ENCODE results near the gene SLC6A7. TPM values are rescaled to one million over a fixed set of nuclear protein-coding genes. Genes with fewer than 3 reads are reported as not detected.

Gene SLC6A7
- total RNA-seq, 2 experiments from 2014 or later = not detected

- no peak for DNase-seq
- CTCF ChIA-PET = interaction anchor here (1.0 to 1.6 kb wide), 3 partner anchors 9 to 50 kb away, joined by 3 to 8 read pairs (median 4); no protein-coding TSS in a partner anchor
- Mint-ChIP-seq H3K9me3 (ENCODE audit: low read depth) (no peaks in the 10 kb centered on the region), H3K36me3 (no peaks in the 10 kb centered on the region), H3K4me3 (no peak overlapping the region), H3K27me3 (peaks cover 63% of the 10 kb centered on the region), H3K27ac (no peak overlapping the region), H3K4me1 (no peaks in the 10 kb centered on the region)
- no peak for ATAC-seq
Measured at GRCh38 chr5:150167908-150168307, 22.0 kb upstream of the SLC6A7 start.

GRCh38 chr5:150168864-150169263 is 21.0 kb upstream of the SLC6A7 start:
- Mint-ChIP-seq H3K27me3 (peaks cover 72% of the 10 kb centered on the region), H3K4me3 (no peak overlapping the region), H3K36me3 (no peaks in the 10 kb centered on the region), H3K9me3 (ENCODE audit: low read depth) (no peaks in the 10 kb centered on the region), H3K27ac (no peak overlapping the region), H3K4me1 (no peaks in the 10 kb centered on the region)
- CTCF ChIA-PET = interaction anchor here (1.0 to 1.6 kb wide), 3 partner anchors 9 to 50 kb away, joined by 3 to 8 read pairs (median 4); no protein-coding TSS in a partner anchor
- ATAC-seq = no peak
- no peak for DNase-seq

- DNase-seq (no peak), ATAC-seq (no peak)
- Mint-ChIP-seq H3K27me3 (peaks cover 62% of the 10 kb centered on the region), H3K4me3 (no peak overlapping the region), H3K36me3 (no peaks in the 10 kb centered on the region), H3K9me3 (ENCODE audit: low read depth) (no peaks in the 10 kb centered on the region), H3K4me1 (no peaks in the 10 kb centered on the region), H3K27ac (no peak overlapping the region)
- CTCF ChIA-PET = interaction anchor here (1.0 to 3.8 kb wide), 4 partner anchors 8 to 42 kb away, joined by 3 to 18 read pairs (median 6); no protein-coding TSS in a partner anchor
Measured at GRCh38 chr5:150172145-150172544, 17.7 kb upstream of the SLC6A7 start.

GRCh38 chr5:150172556-150172955 is 17.3 kb upstream of the SLC6A7 start:
- CTCF ChIA-PET = interaction anchor here (0.6 to 3.8 kb wide), 5 partner anchors 8 to 260 kb away, joined by 3 to 18 read pairs (median 4); no protein-coding TSS in a partner anchor
- Mint-ChIP-seq H3K4me1 (no peaks in the 10 kb centered on the region), H3K9me3 (ENCODE audit: low read depth) (no peaks in the 10 kb centered on the region), H3K36me3 (no peaks in the 10 kb centered on the region), H3K27ac (no peak overlapping the region), H3K4me3 (no peak overlapping the region), H3K27me3 (peaks cover 60% of the 10 kb centered on the region)
- no peak for DNase-seq
- no peak for ATAC-seq

- peaks cover 54% of the 10 kb centered on the region for H3K27me3 Mint-ChIP-seq
- no peak overlapping the region for H3K27ac Mint-ChIP-seq
- no peaks in the 10 kb centered on the region for H3K36me3 Mint-ChIP-seq
- CTCF ChIA-PET = interaction anchor here (0.6 to 3.8 kb wide), 6 partner anchors 9 to 263 kb away, joined by 3 to 18 read pairs (median 4); partner anchors contain the start of gene PDGFRB
- DNase-seq (no peak), ATAC-seq (no peak)
- H3K4me3 Mint-ChIP-seq = no peak overlapping the region
- H3K4me1 Mint-ChIP-seq = no peaks in the 10 kb centered on the region
- H3K9me3 Mint-ChIP-seq (ENCODE audit: low read depth) = no peaks in the 10 kb centered on the region
Measured at GRCh38 chr5:150173161-150173560, 16.7 kb upstream of the SLC6A7 start.

- CTCF ChIA-PET = interaction anchor here (0.6 to 3.8 kb wide), 8 partner anchors 9 to 674 kb away, joined by 3 to 33 read pairs (median 6); partner anchors contain the start of gene PDGFRB
- Mint-ChIP-seq H3K4me3 (no peak overlapping the region), H3K27ac (no peak overlapping the region), H3K36me3 (no peaks in the 10 kb centered on the region), H3K27me3 (peaks cover 48% of the 10 kb centered on the region), H3K4me1 (no peaks in the 10 kb centered on the region), H3K9me3 (ENCODE audit: low read depth) (no peaks in the 10 kb centered on the region)
- DNase-seq = no peak
- no peak for ATAC-seq
Measured at GRCh38 chr5:150174285-150174684, 15.6 kb upstream of the SLC6A7 start.

GRCh38 chr5:150175076-150175475 is 14.8 kb upstream of the SLC6A7 start:
- CTCF ChIA-PET = interaction anchor here (0.8 to 3.2 kb wide), 13 partner anchors 10 to 176 kb away, joined by 3 to 33 read pairs (median 3); partner anchors contain the start of gene PDGFRB
- Mint-ChIP-seq H3K4me3 (no peak overlapping the region), H3K27me3 (peaks cover 40% of the 10 kb centered on the region), H3K4me1 (no peaks in the 10 kb centered on the region), H3K9me3 (ENCODE audit: low read depth) (no peaks in the 10 kb centered on the region), H3K36me3 (no peaks in the 10 kb centered on the region), H3K27ac (no peak overlapping the region)
- DNase-seq = no peak
- ATAC-seq = no peak

GRCh38 chr5:150175536-150175935 is 14.3 kb upstream of the SLC6A7 start:
- Mint-ChIP-seq H3K27ac (no peak overlapping the region), H3K4me3 (no peak overlapping the region), H3K9me3 (ENCODE audit: low read depth) (no peaks in the 10 kb centered on the region), H3K27me3 (peaks cover 35% of the 10 kb centered on the region), H3K4me1 (no peaks in the 10 kb centered on the region), H3K36me3 (no peaks in the 10 kb centered on the region)
- DNase-seq (no peak), ATAC-seq (peak; percentile 61)
- CTCF ChIA-PET = interaction anchor here (0.6 to 3.2 kb wide), 17 partner anchors 10 to 176 kb away, joined by 3 to 33 read pairs (median 3); partner anchors contain the start of gene PDGFRB

- Mint-ChIP-seq H3K9me3 (ENCODE audit: low read depth) (no peaks in the 10 kb centered on the region), H3K36me3 (no peaks in the 10 kb centered on the region), H3K4me3 (no peak overlapping the region), H3K27me3 (peaks cover 32% of the 10 kb centered on the region), H3K27ac (no peak overlapping the region), H3K4me1 (no peaks in the 10 kb centered on the region)
- CTCF ChIA-PET = interaction anchor here (1.0 to 3.2 kb wide), 10 partner anchors 8 to 58 kb away, joined by 3 to 33 read pairs (median 4); partner anchors contain the start of gene PDGFRB
- ATAC-seq (no peak), DNase-seq (no peak)
Measured at GRCh38 chr5:150176745-150177477, 13.0 kb upstream of the SLC6A7 start.

- CTCF ChIA-PET = interaction anchor here (1.1 to 3.1 kb wide), 4 partner anchors 9 to 40 kb away, joined by 3 to 20 read pairs (median 6); partner anchors contain the start of gene PDGFRB
- Mint-ChIP-seq H3K4me3 (no peak overlapping the region), H3K36me3 (no peaks in the 10 kb centered on the region), H3K9me3 (ENCODE audit: low read depth) (no peaks in the 10 kb centered on the region), H3K27me3 (peaks cover 34% of the 10 kb centered on the region), H3K4me1 (no peaks in the 10 kb centered on the region), H3K27ac (no peak overlapping the region)
- no peak for DNase-seq
- ATAC-seq = no peak
Measured at GRCh38 chr5:150177721-150178120, 12.1 kb upstream of the SLC6A7 start.

GRCh38 chr5:150178262-150178661 is 11.6 kb upstream of the SLC6A7 start:
- CTCF ChIA-PET = interaction anchor here (1.1 to 3.1 kb wide), 4 partner anchors 10 to 40 kb away, joined by 3 to 20 read pairs (median 6); partner anchors contain the start of gene PDGFRB
- H3K36me3 Mint-ChIP-seq = no peaks in the 10 kb centered on the region
- ATAC-seq = no peak
- no peaks in the 10 kb centered on the region for H3K4me1 Mint-ChIP-seq
- peaks cover 32% of the 10 kb centered on the region for H3K27me3 Mint-ChIP-seq
- no peak overlapping the region for H3K27ac Mint-ChIP-seq
- no peak overlapping the region for H3K4me3 Mint-ChIP-seq
- H3K9me3 Mint-ChIP-seq (ENCODE audit: low read depth) = no peaks in the 10 kb centered on the region
- no peak for DNase-seq

GRCh38 chr5:150179019-150179620 is 10.7 kb upstream of the SLC6A7 start:
- CTCF ChIA-PET = interaction anchor here (2.4 kb wide), 1 partner anchor 11 kb away, joined by 8 read pairs; no protein-coding TSS in a partner anchor
- no peak overlapping the region for H3K27ac Mint-ChIP-seq
- no peaks in the 10 kb centered on the region for H3K4me1 Mint-ChIP-seq
- no peaks in the 10 kb centered on the region for H3K36me3 Mint-ChIP-seq
- no peak for ATAC-seq
- H3K27me3 Mint-ChIP-seq = peaks cover 24% of the 10 kb centered on the region
- DNase-seq = no peak
- H3K4me3 Mint-ChIP-seq = no peak overlapping the region
- no peaks in the 10 kb centered on the region for H3K9me3 Mint-ChIP-seq (ENCODE audit: low read depth)

- Mint-ChIP-seq H3K27ac (no peak overlapping the region), H3K27me3 (peaks cover 24% of the 10 kb centered on the region), H3K9me3 (ENCODE audit: low read depth) (no peaks in the 10 kb centered on the region), H3K36me3 (no peaks in the 10 kb centered on the region), H3K4me1 (no peaks in the 10 kb centered on the region), H3K4me3 (no peak overlapping the region)
- DNase-seq (no peak), ATAC-seq (no peak)
- CTCF ChIA-PET = interaction anchor here (1.0 to 1.3 kb wide), 2 partner anchors 17 to 18 kb away, joined by 3 read pairs; no protein-coding TSS in a partner anchor
Measured at GRCh38 chr5:150180241-150181026, 9.4 kb upstream of the SLC6A7 start.
